C4-2B (cell line): ENCODE measurements around the gene CBLIF.

Experiments
- CTCF ChIP-seq: fragments of 450-650 bp; conservative IDR thresholded peaks from 2 replicates; pipeline ENCODE4 v1.5.1; 2017; ENCODE audit warnings: mild to moderate bottlenecking
- ZFX ChIP-seq: fragments of 450-650 bp; IDR thresholded peaks from 2 replicates; pipeline ENCODE4 v1.6.1; 2017

- TF ChIP-seq CTCF (no peak), ZFX (no peak)
Measured at GRCh38 chr11:59792507-59792906, 52.8 kb downstream of the CBLIF start.
